Inflammatory macrophage treated with lipopolysaccharide for 4 hours (primary cell): ENCODE data around the gene CCDC38.
A peak's percentile ranks its signal among the peaks of the same experiment; 100 is the strongest.
"Not testable (repeated sequence)": the region's sequence is repeated elsewhere in the genome, so short reads cannot be mapped to it uniquely, and the experiment has no call there.

Source experiments
- DNase-seq: peaks from one replicate; pipeline ENCODE4 v3.0.0-alpha.2; 2020

CCDC38 gene

DNA sequence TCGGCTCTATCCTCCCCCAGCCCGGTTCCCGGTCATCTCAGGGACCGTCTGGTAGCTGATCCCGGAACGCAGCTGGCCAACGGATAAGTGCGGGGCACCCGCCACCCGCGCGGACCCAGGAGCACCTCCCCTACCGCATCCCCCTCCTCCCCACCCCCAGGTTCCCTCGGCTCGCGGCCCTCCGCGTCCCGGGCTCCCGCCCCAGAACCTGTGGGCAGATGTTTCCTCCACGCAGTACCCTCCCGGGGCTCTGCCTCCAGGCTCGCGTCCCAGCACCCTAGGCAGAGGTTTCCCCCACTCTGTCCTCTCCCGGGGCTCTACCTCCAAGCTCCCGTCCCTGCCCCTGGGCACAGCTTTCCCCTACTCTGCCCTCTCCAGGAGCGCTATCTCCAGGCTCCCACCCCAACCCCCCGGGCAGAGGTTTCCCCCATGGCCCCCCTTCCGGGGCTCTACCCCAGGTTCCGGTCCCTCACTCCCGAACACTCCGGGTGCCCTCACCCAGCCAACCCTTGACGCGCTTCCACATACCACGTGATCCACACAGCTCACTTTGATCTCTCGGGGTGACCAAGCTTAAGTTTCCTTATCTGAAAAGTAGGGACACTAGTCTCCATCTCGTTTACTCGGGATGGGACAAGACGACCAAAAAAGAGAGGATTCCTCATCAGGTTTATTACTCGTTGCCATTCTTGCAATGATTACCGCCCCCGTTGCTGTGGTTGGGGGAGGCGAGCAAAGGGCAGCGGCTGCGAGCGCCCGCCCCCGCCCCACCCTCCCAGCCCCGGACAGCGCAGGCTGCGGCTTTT is at the start of gene CCDC38:
Gene CCDC38 (minus strand): TSS at position 91 of the 806 bp plus-strand sequence. CDS start 6,105 bp downstream, outside the sequence.
- DNase-seq, result peak; percentile 67

DNA sequence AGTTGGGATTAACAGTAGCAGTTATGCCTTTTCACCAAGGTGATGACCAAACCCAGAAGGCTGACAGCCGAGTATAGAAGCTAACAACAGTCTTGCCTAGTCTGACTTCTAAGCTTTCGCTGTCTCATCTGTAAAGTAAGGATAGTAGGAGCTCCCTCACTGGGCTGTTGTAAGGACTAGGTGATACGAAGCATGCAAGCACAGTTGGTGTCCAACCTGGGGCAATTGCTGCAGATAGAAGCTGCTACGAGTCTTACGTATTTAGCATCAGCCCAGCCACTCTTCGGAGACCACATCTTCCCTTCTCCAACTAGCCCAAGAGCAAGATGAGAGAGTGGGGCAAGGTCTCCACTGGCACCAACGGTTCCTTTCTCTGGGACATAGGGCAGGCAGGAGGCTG is 47.7 kb upstream of the CCDC38 start:
- DNase-seq, result no peak

DNA sequence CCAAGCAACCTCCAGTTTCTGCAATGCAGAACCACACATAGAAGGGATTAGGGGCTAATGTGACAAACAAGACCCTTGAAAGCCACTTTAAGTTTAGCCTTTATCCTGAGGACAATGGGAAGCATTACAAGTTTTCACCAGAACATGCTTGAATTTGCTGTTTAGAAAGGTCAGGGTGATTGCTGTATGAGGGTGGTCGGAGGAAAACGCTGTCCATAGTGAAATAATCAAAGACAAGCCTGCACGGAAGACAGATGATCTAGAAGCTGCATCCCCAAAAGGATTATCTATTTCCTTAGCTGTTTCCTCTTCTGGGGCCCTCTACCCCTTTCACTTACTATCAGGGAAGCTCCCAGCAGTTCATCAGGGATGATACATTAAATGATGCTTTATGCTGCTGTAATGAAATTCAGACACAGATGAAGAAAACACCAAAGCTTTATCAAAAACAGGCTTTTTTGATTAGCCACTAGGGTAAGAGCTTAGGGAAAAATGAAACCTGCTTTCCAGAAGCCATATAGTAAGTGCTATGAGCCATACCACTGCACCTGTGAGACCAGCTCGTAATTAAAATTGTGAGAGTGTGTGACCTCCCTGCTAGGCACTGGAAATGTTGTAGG is 47.2 kb upstream of the CCDC38 start:
- DNase-seq, result no peak

DNA sequence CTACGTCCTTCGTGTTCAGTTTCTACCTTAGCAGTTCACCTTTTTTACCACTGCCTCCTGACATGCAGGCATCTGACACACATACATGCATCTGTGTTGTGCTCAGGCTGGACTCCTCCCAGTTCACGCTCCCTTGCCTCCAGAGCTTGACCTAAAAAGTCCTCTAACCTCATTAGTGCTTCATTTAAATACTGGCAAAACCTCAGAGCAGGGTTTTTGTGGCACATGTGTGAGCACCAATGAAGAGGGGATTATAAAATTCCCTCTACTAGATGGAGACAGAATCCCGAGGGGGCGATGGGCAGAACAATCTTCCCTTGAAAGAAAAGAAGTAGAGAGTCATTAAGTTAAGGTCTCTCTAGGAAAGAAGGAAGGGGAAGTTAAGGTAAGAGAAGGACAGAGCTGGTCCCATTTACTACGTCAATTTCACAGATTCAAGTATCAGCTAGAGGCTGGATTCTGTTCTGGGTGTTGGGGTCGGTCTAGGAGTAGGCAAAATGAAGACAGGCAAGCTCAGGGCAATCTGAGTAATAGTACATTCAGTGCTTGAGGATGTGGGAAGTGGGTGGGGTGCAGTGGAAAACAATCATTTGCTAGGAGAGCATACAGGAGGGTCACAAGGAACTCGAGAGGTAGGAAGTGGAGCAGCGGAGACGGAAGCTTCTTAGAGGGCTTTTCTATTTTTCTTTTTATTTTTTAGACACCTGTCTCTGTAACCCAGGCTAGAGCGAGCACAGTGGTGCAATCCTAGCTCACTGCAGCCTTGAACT is 46.3 kb upstream of the CCDC38 start:
- DNase-seq, result no peak

DNA sequence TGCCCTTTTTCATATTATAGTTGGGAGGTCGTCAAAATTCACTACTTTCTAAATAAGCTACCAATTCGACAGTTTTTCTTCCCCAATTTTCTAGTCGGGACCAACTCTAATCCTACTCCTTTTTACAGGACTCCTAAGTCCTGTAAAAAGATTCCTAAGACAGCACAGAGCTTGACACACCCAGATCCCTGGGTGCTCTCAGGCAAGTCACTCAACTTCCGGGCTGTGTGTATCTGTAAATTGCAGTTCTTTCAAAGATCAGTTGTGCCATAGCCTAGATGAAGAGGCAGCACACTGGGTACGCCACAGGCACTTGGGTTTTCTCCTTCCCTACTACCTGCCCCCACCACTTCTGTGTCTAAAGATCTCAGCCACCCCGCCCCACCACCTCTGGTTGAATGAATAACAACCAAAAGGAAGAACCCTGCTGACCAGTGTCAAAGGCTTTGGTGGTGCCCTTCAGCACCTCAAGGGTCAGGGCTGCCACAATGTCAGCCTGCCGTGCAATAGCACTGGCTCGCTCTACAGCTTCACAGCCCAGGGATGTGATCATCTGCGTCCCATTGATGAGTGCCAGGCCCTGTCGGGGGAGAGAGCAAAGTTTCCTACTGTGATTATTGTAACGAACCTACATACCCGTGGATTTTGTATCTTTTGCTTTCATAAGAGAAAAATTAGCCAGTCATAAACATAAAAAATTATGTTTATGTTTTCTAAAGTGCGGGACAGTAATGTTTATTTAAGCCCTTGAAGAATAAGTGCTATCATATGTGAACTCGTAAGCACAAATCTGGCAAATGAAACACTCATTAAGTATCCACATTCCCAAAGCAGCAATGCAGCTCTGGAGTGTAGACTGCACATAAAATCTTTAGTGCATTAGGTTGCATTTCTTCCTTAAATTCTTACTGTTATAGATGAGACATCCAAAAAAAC is 44.5 kb upstream of the CCDC38 start:
- DNase-seq, result no peak

DNA sequence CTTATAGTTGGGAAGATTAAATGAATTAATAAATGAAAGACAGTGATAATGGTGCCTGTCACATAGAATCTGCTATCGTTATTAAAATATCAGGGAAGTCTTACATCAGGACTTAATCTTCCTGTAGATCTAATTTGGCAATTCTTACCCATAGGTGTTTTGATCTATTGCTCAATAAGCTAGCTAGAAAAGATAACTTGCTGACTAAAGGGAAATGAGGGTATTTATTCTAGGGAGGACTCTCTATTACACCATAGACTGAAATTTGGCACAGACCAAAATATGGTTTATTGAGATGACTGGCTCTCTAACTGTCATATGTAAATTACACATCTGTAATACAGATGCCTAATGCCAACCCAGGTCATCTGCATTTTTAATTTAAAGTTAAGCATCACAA is 42.3 kb upstream of the CCDC38 start:
- no peak for DNase-seq

DNA sequence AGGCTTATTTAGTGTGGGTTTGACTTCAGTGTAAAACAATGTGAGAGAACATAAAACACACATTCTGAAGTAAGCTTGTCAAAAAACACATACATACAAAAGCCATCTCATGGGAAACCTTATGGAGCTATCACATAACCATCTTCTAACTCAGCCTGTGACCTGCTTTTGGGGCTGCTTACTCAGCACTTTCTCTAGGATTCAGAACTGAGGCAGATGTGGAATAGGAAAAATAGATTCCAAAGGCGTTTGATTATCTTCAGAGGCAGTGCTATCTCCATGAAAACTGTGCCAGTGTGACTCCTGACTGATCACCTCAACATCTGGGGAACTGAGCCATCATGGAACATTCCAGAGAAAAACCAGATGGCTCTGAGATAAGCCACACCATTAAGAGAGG is 40.2 kb upstream of the CCDC38 start:
- DNase-seq, result no peak

GRCh38 chr12:95980437-95980836 is 38.0 kb upstream of the CCDC38 start:
- no peak for DNase-seq

DNA sequence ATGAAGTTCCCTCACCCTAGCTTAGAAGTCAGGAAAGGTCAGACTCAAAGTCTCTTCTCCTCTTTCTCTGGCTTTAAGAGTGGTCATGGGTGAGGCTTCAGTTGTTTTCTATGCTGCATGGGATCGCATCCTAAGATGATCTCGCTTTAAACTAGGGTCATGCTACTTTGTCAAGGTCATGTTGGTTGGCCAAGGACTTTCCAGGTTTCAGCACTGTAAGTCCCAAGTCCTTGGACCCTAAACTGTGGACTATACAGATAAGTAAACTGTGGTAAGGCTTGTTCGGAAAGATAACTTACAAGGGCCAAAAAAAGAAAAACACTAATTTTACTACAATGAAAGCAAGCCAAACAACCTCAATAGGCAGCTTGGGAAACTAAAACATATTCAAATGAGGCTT is 36.4 kb upstream of the CCDC38 start:
- no peak for DNase-seq

DNA sequence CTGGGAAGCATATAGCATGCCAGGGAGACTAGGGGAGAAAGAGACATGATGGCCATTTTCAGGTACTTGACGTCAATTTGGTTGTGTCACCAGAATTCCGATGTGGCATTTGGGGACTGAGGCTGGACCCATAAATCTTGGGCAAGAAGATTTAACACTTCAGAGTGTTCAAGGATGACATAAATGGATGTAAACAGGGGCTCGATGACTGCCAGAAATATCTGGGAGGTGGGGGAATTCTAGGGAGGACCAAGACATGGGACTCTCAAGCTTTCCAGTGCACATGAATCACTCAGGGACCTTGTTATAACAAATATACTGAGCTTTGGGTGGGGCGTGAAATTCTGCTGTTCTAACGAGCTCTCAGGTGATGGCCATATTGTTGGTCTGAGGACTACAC is 35.9 kb upstream of the CCDC38 start:
- no peak for DNase-seq

- DNase-seq, result no peak
These were observed 35.4 kb upstream of the CCDC38 start for GRCh38 chr12:95977764-95978305.

DNA sequence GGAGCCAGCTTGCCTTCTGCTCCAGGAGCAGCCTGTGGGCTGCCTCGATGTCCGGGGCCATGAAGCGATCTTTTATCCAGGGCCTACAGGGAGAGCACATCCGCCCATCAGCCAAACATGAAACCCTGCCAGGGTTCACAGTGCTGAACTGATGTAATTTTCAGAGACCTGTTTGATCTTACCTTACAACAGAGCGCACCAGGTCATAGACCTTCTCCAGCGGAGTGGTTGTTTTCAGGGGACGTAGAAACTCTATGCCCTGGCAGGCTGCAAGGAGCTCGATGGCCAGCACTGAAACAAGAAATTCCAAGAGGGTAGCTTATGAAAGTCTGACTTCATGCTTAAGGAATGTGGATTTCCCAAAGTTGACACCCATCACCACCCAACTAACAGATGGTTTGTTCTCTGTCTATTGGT is 34.0 kb upstream of the CCDC38 start:
- no peak for DNase-seq

- DNase-seq, result no peak
These were observed 33.1 kb upstream of the CCDC38 start for GRCh38 chr12:95975491-95975890.

- no peak for DNase-seq
These were observed 31.9 kb upstream of the CCDC38 start for GRCh38 chr12:95974358-95974757.

GRCh38 chr12:95972832-95973456 is 30.5 kb upstream of the CCDC38 start:
- no peak for DNase-seq

DNA sequence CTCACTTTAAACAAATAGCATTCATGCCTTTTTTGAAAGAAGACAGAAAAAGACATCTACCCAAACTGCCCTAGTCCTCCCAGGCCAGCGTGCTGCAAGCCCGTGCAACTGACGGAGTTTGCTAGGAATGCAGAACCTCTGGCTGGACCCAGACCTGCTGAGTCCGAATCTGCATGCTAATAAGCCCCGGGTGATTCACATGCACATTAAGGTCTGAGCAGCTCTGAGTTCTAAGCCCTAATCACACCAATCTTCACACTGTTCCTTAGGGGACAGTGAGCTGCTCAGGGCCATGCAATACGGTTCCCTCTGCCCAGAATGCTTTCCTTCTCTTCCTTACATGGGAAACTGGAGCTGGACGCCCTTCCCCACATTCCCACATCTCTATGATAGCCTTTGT is 28.5 kb upstream of the CCDC38 start:
- DNase-seq, result no peak

GRCh38 chr12:95969116-95969515 is 26.7 kb upstream of the CCDC38 start:
- DNase-seq, result not testable (repeated sequence)

- no peak for DNase-seq
These were observed 24.9 kb upstream of the CCDC38 start for GRCh38 chr12:95967301-95967700.

DNA sequence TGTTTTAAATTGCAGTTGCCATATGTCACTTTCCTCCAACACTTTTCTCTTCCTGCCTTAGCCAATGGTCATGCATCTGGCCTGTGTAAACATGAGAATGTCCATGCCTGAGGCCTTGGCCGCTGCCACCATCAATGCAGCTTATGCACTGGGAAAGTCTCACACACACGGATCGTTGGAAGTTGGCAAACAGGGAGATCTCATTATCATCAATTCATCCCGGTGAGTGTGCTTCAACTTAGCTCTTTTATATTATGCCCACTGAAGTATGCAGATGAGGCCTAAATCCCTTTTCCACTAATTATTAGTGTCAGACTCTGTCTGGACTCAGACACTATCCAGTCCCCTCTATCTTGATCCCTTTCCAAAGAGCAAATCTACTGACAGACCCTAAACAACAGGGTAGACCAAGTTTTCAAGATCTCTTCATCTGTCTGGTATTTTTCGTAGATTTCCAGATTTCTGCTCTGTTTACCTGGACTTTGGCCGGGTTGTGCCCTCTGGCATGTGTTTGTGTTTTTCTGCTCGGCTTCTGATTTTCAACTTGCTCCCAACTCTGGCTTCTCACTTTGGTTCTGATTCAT is 24.0 kb upstream of the CCDC38 start:
- DNase-seq, result no peak

DNA sequence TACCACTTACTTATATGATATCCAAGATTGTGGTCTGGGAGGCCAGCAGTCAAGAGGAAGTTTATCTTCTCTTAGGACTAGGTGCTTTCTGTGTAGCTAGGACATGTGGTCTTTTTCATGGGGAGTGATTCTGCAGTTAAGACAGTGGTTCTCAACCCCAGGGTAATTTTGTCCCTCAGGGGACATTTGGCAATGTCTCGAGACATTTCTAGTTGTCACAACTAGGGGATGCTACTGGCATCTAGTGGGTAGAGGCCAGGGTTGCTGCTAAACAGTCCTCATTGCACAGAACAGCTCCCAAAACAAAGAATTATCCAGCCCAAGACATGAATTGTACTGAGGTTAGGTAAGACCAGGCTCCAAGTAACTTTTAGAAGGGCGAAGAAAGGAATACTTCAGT is 20.7 kb upstream of the CCDC38 start:
- peak; percentile 22 for DNase-seq

DNA sequence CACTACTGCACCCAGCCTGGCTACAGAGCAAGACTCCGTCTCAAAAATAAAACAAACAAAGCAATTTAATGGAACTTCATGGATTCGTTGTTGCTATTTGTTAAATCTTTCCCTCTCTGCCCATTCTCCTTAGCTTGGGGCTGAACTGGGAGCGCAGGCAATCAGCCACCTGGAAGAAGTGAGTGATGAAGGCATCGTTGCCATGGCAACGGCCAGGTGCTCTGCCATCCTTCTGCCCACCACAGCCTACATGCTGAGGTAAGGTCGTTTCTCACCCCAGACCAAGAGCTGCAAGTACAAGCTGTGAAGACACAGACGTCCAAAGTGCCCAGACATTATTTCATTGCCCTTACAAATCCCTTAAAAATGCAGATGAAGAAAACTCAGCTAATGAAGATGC is 19.8 kb upstream of the CCDC38 start:
- DNase-seq, result no peak

DNA sequence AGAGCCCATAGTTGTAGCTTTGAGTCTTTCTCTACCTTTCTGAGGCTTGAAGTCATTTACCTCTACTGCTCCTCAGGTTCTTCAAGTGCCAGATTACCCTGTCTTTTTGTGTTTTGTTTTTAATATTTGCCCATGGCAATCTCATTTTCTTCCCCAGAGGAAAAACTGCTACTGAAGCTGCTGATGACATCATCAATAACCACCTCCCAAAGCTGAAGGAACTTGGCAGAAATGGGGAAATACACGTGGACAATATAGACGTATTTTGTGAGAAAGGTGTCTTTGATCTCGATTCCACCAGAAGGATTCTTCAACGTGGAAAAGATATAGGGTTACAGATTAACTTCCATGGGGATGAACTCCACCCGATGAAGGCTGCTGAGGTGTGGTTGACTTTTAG is 17.8 kb upstream of the CCDC38 start:
- no peak for DNase-seq
